ENCODE measurements around the gene EHD3.
A peak's percentile ranks its signal among the peaks of the same experiment; 100 is the strongest.

Gene EHD3

DNA sequence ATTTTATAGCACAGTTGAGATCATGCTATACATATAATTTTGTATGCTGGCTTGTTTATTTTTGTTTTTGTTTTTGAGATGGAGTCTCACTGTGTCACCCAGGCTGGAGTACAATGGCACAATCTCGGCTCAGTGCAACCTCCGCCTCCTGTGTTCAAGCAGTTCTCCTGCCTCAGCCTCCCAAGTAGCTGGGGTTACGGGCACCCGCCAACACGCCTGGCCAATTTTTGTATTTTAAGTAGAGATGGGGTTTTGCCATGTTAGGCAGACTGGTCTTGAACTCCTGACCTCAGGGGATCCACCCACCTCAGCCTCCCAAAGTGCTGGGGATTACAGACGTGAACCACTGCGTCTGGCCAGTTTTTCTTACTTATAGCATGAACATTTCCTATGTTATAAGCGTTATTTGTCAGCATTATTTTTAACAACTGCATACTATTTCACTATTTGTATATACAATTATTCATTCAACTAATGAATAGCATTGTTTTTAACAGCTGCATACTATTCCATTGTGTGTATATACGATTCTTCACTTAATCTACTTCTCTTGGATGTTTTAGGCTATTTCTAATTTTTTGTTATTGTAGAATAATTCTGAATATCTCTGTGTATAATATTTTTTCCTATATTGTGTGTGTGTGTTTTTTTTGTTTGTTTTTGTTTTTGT is 3.5 kb downstream of the EHD3 start:
- no peak for DNase-seq (ENCODE audit: low spot score)

- no peak for DNase-seq (ENCODE audit: low spot score)
These were observed 4.4 kb downstream of the EHD3 start for GRCh38 chr2:31238126-31238905.

DNA sequence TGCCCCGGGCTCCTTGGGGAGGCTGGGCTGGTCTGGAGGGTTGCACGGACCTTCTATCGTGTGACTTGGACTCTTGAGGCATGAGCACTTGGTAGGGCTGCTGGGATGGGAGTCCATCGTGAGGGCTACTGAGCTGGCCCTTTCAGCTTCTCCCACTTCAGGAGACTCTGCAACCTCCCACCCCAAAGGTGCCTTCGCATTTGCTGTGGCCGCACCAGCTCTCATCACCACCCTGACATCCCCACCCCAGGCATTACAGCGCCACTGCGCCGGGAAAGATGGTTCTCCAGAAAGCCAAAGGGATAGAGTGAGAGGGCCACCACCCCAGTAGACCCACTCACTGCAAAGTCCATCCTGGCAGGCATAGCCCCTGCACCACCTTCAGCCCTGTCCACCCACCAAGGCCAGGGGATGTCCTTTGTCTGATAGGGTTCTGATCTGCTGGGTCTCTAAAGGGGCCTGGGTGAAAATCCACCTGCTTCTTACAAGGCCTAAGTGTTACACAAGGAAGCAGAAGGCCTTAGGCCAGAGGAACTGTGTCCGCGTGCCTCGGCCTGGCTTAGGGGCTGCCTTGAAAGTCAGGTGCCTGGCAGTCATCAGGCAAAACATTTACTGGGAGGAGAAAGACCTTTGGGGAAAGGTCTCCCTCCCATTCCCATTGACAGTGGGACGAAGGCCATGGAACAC is 5.1 kb downstream of the EHD3 start:
- no peak for DNase-seq (ENCODE audit: low spot score)

DNA sequence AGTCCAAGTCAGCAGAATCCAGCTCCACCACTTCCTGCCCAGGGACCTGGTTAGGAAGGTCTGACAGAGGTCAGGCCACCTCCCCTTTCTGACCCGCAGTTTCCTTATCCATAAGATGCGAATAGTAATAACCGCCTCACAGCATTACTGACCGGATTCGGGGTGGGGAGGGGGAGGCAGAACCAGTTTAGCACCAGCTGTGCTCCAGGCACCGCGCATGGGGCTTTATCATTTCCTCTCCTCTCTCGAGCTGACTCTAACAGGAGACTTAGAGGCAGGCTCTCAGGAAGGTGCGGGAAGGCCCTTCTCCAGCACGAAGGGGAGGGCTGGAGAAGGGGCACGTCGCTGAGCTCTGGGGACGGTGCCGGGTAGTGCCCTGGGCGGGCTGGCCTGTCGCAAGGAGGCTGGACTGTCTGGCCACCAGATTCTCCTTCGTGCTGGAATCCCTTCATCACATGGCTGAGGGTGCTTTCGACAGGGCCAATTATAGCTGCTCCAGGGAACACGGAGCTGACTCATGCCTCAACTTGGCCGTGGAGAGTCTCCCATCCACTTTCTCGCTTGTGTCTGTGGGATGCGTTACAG is 5.7 kb downstream of the EHD3 start:
- peak; percentile 81 for DNase-seq (ENCODE audit: low spot score)

- no peak for DNase-seq (ENCODE audit: low spot score)
These were observed 6.7 kb downstream of the EHD3 start for GRCh38 chr2:31240381-31241365.

GRCh38 chr2:31241625-31242270 is 7.8 kb downstream of the EHD3 start:
- DNase-seq (ENCODE audit: low spot score), result no peak

GRCh38 chr2:31243053-31243452 is 9.1 kb downstream of the EHD3 start:
- DNase-seq (ENCODE audit: low spot score), result no peak

GRCh38 chr2:31244101-31244500 is 10.1 kb downstream of the EHD3 start:
- no peak for DNase-seq (ENCODE audit: low spot score)

DNA sequence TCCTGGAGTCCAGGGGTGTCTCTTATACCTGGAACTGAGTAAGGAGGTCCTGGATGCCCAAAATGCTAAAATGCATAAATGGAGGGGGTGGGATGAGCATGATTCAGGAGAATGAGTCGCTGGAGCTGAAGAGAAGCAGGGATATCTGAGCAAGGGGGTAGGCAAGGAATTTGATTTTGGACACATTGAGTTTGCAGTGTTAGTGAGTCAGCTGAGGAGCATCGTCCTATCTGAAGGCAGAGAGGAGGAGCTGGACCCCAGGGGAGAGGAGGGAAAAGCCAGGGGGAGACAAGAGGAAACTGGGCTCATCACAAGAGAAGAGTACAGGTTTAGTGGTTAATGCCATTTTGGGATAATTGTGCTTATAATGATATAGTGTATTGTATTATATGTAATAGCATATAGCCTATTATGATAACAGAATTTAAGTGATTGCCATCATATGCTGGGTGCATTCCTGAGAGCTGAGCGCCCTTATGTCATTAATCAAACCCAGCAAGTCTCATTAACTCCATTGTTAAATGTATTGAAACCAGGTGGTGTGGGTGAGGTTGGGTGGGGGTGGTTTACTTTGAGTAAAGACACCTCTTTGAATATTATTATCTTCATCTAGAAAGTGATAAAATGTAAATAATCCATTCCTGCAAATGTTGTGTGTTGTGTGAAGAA is 12.4 kb downstream of the EHD3 start:
- peak; percentile 32 for DNase-seq (ENCODE audit: low spot score)

GRCh38 chr2:31247711-31248110 is 13.8 kb downstream of the EHD3 start:
- no peak for DNase-seq (ENCODE audit: low spot score)

- no peak for DNase-seq (ENCODE audit: low spot score)
These were observed 14.2 kb downstream of the EHD3 start for GRCh38 chr2:31248139-31248538.

DNA sequence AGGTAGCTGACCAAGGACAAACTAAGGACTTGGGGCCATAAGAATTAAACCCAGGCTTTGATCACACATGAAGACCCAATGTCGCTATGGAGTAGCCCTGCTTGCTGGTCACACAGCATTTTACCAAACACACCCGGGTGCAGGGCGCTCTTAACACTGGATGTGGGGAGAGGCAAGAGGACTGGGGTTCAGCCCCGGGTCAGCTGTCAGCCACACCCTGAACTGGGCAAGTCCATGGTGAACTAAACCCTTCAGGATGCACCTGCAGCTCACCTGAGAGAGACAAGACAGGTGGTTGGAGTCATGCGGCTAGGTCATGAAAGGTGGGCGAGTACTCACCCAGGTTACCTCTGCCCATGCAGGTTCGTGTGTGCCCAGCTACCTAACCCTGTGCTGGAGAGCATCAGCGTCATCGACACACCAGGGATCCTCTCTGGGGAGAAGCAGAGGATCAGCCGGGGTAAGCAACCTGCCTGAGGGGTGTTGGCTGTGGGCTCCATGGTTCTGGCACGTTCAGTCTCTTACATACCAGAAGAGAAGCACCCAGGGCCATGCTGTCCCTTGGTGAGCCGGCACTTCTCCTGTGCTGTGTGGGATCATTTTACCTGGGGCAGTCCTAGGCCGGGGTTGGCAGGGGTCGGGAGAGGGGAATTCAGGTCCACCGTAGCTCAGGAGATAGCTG is 15.2 kb downstream of the EHD3 start:
- DNase-seq (ENCODE audit: low spot score), result no peak

DNA sequence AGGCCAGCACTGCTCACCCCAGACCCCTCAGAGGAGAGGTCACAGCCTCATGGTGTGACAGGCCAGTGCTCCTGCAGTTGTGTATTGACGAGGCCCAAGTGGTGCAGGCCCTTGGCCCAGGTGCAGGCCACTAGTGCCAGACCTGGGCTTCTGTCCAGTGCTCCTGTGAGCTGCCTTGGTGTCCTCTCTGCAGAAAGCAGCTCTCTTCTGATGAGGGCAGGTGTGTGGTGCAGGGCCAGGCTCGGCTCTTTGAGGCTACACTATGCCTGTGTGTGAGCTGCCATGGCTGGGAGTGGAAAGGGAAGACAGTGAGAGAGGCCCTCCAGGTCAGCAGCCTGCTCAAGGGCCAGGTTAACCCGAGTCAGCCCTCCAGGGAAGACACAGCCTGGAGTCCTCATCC is 17.1 kb downstream of the EHD3 start:
- DNase-seq (ENCODE audit: low spot score), result no peak

GRCh38 chr2:31251851-31252250 is 17.9 kb downstream of the EHD3 start:
- no peak for DNase-seq (ENCODE audit: low spot score)

- DNase-seq (ENCODE audit: low spot score), result no peak
These were observed 19.6 kb downstream of the EHD3 start for GRCh38 chr2:31253356-31254131.

DNA sequence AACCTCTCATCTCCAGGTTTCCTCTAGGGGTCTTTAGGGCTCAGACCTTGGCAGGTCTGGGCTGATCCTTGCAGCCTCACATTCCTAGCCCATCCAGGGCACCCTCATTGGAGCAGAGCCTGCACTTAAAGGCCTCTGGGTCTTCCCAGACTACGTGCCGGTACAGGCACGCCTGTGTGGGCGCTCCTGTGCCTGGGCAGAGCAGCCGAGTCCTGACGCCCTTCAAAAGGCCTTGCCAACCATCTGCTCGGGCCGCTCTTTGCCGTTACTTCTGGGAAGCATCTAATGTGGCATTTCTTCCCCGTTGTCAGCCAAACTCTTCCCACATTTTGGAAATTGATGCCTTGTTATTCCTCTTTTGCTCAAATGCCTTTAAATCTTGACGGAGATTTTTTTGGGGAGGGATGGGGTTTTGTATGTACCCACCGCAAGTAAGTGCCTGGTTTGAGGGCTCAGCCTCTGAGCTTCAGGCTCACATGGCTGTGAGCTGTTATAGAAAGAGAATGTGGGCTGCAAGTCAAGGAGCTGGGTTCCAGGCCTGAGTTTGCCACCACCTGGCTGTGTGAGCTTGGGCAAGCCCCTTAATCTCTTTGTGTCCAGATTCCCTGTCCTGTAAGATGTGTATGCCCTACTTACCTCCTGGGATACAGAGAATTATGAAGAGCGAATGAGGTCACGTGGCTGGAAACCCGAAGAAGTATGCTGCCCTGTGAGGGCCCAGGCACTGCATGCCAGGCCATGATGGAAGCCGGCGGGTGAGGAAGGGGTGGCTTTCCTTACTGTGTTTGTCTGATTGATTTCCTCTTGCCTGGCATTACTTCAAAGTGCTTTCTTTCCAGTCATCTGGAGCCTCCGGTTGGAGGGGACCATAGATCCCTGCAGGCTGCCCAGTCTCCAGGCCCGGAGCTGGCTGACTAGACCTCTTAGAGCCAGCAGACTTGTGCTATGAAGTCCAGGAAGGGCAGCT is 20.6 kb downstream of the EHD3 start:
- no peak for DNase-seq (ENCODE audit: low spot score)

- no peak for DNase-seq (ENCODE audit: low spot score)
These were observed 22.1 kb downstream of the EHD3 start for GRCh38 chr2:31255911-31256571.
